PC-3 (cell line): ENCODE results near the gene USP30.

Experiments used
- EZH2 ChIP-seq: fragments of 300-600 bp; sonication (generic); IDR thresholded peaks from one replicate; pipeline ENCODE4 v1.6.1; 2017; ENCODE audit warnings: antibody characterized with exemption, mild to moderate bottlenecking, low read length; ENCODE audit not compliant: unreplicated experiment
- EZH2phosphoT487 ChIP-seq: fragments of 300-600 bp; sonication (generic); IDR thresholded peaks from 2 replicates; pipeline ENCODE4 v1.6.1; 2018; ENCODE audit warnings: mild to moderate bottlenecking, antibody characterized with exemption, low read length, borderline replicate concordance
- TF ChIP-seq, protein P1 (sequence below): fragments of 300-600 bp; sonication (generic); conservative IDR thresholded peaks from 2 replicates; pipeline ENCODE4 v1.5.1; 2017; ENCODE audit warnings: antibody characterized with exemption, low read depth, mild to moderate bottlenecking, low read length

- TF ChIP-seq, protein P1, sequence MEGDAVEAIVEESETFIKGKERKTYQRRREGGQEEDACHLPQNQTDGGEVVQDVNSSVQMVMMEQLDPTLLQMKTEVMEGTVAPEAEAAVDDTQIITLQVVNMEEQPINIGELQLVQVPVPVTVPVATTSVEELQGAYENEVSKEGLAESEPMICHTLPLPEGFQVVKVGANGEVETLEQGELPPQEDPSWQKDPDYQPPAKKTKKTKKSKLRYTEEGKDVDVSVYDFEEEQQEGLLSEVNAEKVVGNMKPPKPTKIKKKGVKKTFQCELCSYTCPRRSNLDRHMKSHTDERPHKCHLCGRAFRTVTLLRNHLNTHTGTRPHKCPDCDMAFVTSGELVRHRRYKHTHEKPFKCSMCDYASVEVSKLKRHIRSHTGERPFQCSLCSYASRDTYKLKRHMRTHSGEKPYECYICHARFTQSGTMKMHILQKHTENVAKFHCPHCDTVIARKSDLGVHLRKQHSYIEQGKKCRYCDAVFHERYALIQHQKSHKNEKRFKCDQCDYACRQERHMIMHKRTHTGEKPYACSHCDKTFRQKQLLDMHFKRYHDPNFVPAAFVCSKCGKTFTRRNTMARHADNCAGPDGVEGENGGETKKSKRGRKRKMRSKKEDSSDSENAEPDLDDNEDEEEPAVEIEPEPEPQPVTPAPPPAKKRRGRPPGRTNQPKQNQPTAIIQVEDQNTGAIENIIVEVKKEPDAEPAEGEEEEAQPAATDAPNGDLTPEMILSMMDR = no peak
- TF ChIP-seq EZH2 (no peak), EZH2phosphoT487 (no peak)
Measured at GRCh38 chr12:109105176-109105575, 52.8 kb downstream of the USP30 start.
